ENCODE data around the gene TSC22D4.
"Not testable (repeated sequence)": the region's sequence is repeated elsewhere in the genome, so short reads cannot be mapped to it uniquely, and the experiment has no call there.

The TSC22D4 gene

GRCh38 chr7:100478958-100479660, at the start of gene TSC22D4:
TSC22D4 (minus strand) TSS chr7:100479214; CDS start chr7:100478038, 1,176 bp downstream.
- peak; percentile 99 for DNase-seq (ENCODE audit: low spot score)

- DNase-seq (ENCODE audit: low spot score): not testable (repeated sequence)
These were observed 49.3 kb upstream of the TSC22D4 start for GRCh38 chr7:100528108-100528866.

- DNase-seq (ENCODE audit: low spot score): not testable (repeated sequence)
These were observed 44.2 kb upstream of the TSC22D4 start for GRCh38 chr7:100523192-100523591.

GRCh38 chr7:100521909-100522593, 43.0 kb upstream of the TSC22D4 start:
- DNase-seq (ENCODE audit: low spot score): peak; percentile 42

GRCh38 chr7:100521076-100521475, 42.1 kb upstream of the TSC22D4 start:
- no peak for DNase-seq (ENCODE audit: low spot score)

- no peak for DNase-seq (ENCODE audit: low spot score)
These were observed 41.1 kb upstream of the TSC22D4 start for GRCh38 chr7:100520138-100520537.

GRCh38 chr7:100519580-100519979, 40.6 kb upstream of the TSC22D4 start:
- no peak for DNase-seq (ENCODE audit: low spot score)

- no peak for DNase-seq (ENCODE audit: low spot score)
These were observed 38.3 kb upstream of the TSC22D4 start for GRCh38 chr7:100517305-100517704.

- DNase-seq (ENCODE audit: low spot score): peak; percentile 89
These were observed 37.3 kb upstream of the TSC22D4 start for GRCh38 chr7:100516135-100516812.

GRCh38 chr7:100515072-100515532, 36.1 kb upstream of the TSC22D4 start:
- no peak for DNase-seq (ENCODE audit: low spot score)

GRCh38 chr7:100513212-100513810, 34.3 kb upstream of the TSC22D4 start:
- no peak for DNase-seq (ENCODE audit: low spot score)

GRCh38 chr7:100510437-100511239, 31.6 kb upstream of the TSC22D4 start:
- DNase-seq (ENCODE audit: low spot score): no peak

GRCh38 chr7:100509231-100509630, 30.2 kb upstream of the TSC22D4 start:
- DNase-seq (ENCODE audit: low spot score): no peak

GRCh38 chr7:100506356-100506923, 27.4 kb upstream of the TSC22D4 start:
- peak; percentile 51 for DNase-seq (ENCODE audit: low spot score)

- no peak for DNase-seq (ENCODE audit: low spot score)
These were observed 26.0 kb upstream of the TSC22D4 start for GRCh38 chr7:100504887-100505611.

- not testable (repeated sequence) for DNase-seq (ENCODE audit: low spot score)
These were observed 25.0 kb upstream of the TSC22D4 start for GRCh38 chr7:100504031-100504430.

GRCh38 chr7:100500743-100501142, 21.7 kb upstream of the TSC22D4 start:
- DNase-seq (ENCODE audit: low spot score): not testable (repeated sequence)

GRCh38 chr7:100496509-100496908, 17.5 kb upstream of the TSC22D4 start:
- no peak for DNase-seq (ENCODE audit: low spot score)

GRCh38 chr7:100493476-100494264, 14.7 kb upstream of the TSC22D4 start:
- DNase-seq (ENCODE audit: low spot score): peak; percentile 52

All from NAMALWA (cell line).